Mesenchymal stem cell (in vitro differentiated cells and primary cell): ENCODE measurements around the gene CARNS1.

Experiments used
- DNase-seq: peaks from one replicate; pipeline ENCODE4 v3.0.0-alpha.2; 2013
- H2AFZ ChIP-seq: one replicate; pipeline ENCODE4 v1.6.1; 2013; ENCODE audit warnings: low read depth, mild to moderate bottlenecking, control low read depth, inconsistent platforms, low read length, moderate library complexity
- H2AK5ac ChIP-seq: 2 replicates; pipeline ENCODE4 v1.6.1; 2013; ENCODE audit warnings: low read length, moderate library complexity, mild to moderate bottlenecking, inconsistent platforms; ENCODE audit not compliant: severe bottlenecking
- H2BK120ac ChIP-seq: one replicate; pipeline ENCODE4 v1.6.1; 2013; ENCODE audit warnings: low read depth, mild to moderate bottlenecking, inconsistent platforms, low read length, moderate library complexity
- H2BK12ac ChIP-seq, 2 experiments: one replicate each; pipeline ENCODE4 v1.6.1; 2013; ENCODE audit warnings: inconsistent platforms in 2 of 2, low read length in 2 of 2, mild to moderate bottlenecking in 2 of 2, moderate library complexity in 2 of 2, control low read depth in 1 of 2
- H2BK15ac ChIP-seq: one replicate; pipeline ENCODE4 v1.6.1; 2013; ENCODE audit warnings: mild to moderate bottlenecking, low read depth, inconsistent platforms; ENCODE audit not compliant: poor library complexity, severe bottlenecking
- H2BK5ac ChIP-seq: 2 replicates; pipeline ENCODE4 v1.6.1; 2013; ENCODE audit warnings: low read depth, mild to moderate bottlenecking, low read length, control low read depth, inconsistent platforms; ENCODE audit not compliant: poor library complexity, severe bottlenecking
- H3K14ac ChIP-seq, 2 experiments: one replicate each; pipeline ENCODE4 v1.6.1; 2013; ENCODE audit warnings: inconsistent platforms in 2 of 2, low read length in 2 of 2, control low read depth in 1 of 2, mild to moderate bottlenecking in 1 of 2, moderate library complexity in 1 of 2
- H3K18ac ChIP-seq, 2 experiments: one replicate each; pipeline ENCODE4 v1.6.1; 2013; ENCODE audit warnings: inconsistent platforms in 2 of 2, low read length in 2 of 2, control low read depth in 1 of 2, low read depth in 1 of 2, mild to moderate bottlenecking in 1 of 2
- H3K23ac ChIP-seq, 2 experiments: one replicate each; pipeline ENCODE4 v1.6.1; 2013; ENCODE audit warnings: inconsistent platforms in 2 of 2, low read length in 2 of 2, mild to moderate bottlenecking in 2 of 2, moderate library complexity in 2 of 2, control low read depth in 1 of 2
- H3K27ac ChIP-seq: 2 replicates; pipeline ENCODE4 v1.5.1; 2013; ENCODE audit warnings: mild to moderate bottlenecking, moderate library complexity, low read length, control low read depth, inconsistent platforms; ENCODE audit not compliant: poor library complexity, severe bottlenecking
- H3K27me3 ChIP-seq, 2 experiments: 2 replicates each; pipeline versions ENCODE4 v1.6.1 to v1.7.0; 2013; ENCODE audit warnings: low read length in 2 of 2, mild to moderate bottlenecking in 2 of 2, moderate library complexity in 2 of 2, control low read depth in 1 of 2, inconsistent platforms in 1 of 2; ENCODE audit not compliant: control insufficient read depth in 1 of 2, insufficient read depth in 1 of 2
- H3K36me3 ChIP-seq, 2 experiments: 2 replicates each; pipeline versions ENCODE4 v1.6.1 to v1.7.0; 2013; ENCODE audit warnings: low read length in 2 of 2, control low read depth in 1 of 2, inconsistent platforms in 1 of 2, low read depth in 1 of 2, mild to moderate bottlenecking in 1 of 2; ENCODE audit not compliant: insufficient read depth in 2 of 2, control insufficient read depth in 1 of 2
- H3K4ac ChIP-seq, 2 experiments: one replicate each; pipeline ENCODE4 v1.6.1; 2013; ENCODE audit warnings: inconsistent platforms in 2 of 2, low read length in 2 of 2, mild to moderate bottlenecking in 2 of 2, moderate library complexity in 2 of 2, control low read depth in 1 of 2, low read depth in 1 of 2
- H3K4me1 ChIP-seq: 2 replicates; pipeline ENCODE4 v1.6.1; 2013; ENCODE audit warnings: low read depth, low read length, control low read depth; ENCODE audit not compliant: control insufficient read depth, insufficient read depth
- H3K4me2 ChIP-seq: 2 replicates; pipeline ENCODE4 v1.6.1; 2013; ENCODE audit warnings: low read length, mild to moderate bottlenecking, inconsistent platforms; ENCODE audit not compliant: poor library complexity, severe bottlenecking
- H3K4me3 ChIP-seq, 2 experiments: 2 replicates each; pipeline versions ENCODE4 v1.5.1 to v1.7.0; 2013; ENCODE audit warnings: low read length in 2 of 2, mild to moderate bottlenecking in 2 of 2, control low read depth in 1 of 2, low read depth in 1 of 2; ENCODE audit not compliant: insufficient read depth in 1 of 2
- H3K79me1 ChIP-seq: replicated peaks from 2 replicates; pipeline ENCODE4 v1.6.1; 2013; ENCODE audit warnings: mild to moderate bottlenecking, control low read depth, low read length, inconsistent platforms; ENCODE audit not compliant: poor library complexity, severe bottlenecking
- H3K9ac ChIP-seq: 2 replicates; pipeline ENCODE4 v1.7.0; 2013; ENCODE audit warnings: mild to moderate bottlenecking, low read length, moderate library complexity
- H3K9me3 ChIP-seq: 2 replicates; pipeline ENCODE4 v1.7.0; 2013; ENCODE audit warnings: mild to moderate bottlenecking, low read length; ENCODE audit not compliant: control insufficient read depth
- H4K8ac ChIP-seq: one replicate; pipeline ENCODE4 v1.6.1; 2013; ENCODE audit warnings: inconsistent platforms, mild to moderate bottlenecking, low read length, moderate library complexity
- H4K91ac ChIP-seq: one replicate; pipeline ENCODE4 v1.6.1; 2013; ENCODE audit warnings: mild to moderate bottlenecking, low read length, inconsistent platforms
- WGBS: methylation state at CpG from one replicate; pipeline ENCODE4 v1.1.7; 2013; ENCODE audit warnings: mixed read lengths; 5-methylcytosine and 5-hydroxymethylcytosine counted together

Gene CARNS1

GRCh38 chr11:67406969-67407687, 8.3 kb upstream of the CARNS1 start:
- Histone ChIP-seq H3K4me3 (no peak overlapping the region), H3K23ac (no peak overlapping the region), H3K27ac (no peak overlapping the region), H2AK5ac (no peak overlapping the region), H3K4me1 (peaks cover 10% of the 10 kb centered on the region), H3K27me3 (peaks cover 25 to 62% of the 10 kb centered on the region in 2 experiments), H3K4me2 (no peak overlapping the region), H3K79me1 (no peaks in the 10 kb centered on the region), H3K18ac (no peak overlapping the region), H2AFZ (no peak overlapping the region), H4K8ac (no peak overlapping the region), H3K9me3 (no peaks in the 10 kb centered on the region), H2BK15ac (no peak overlapping the region), H2BK12ac (no peak overlapping the region), H3K9ac (no peak overlapping the region), H2BK120ac (no peak overlapping the region), H3K36me3 (no peaks in the 10 kb centered on the region), H2BK5ac (no peak overlapping the region), H3K14ac (no peak overlapping the region), H3K4ac (no peak overlapping the region), H4K91ac (no peak overlapping the region)
- DNase-seq, result no peak
- WGBS, result 70% methylated on average over 12 of the region's 12 CpGs

GRCh38 chr11:67407688-67408163, 7.8 kb upstream of the CARNS1 start:
- no peaks in the 10 kb centered on the region for H3K36me3 ChIP-seq

GRCh38 chr11:67408437-67409200, 6.9 kb upstream of the CARNS1 start:
- Histone ChIP-seq H3K23ac (no peak overlapping the region), H2BK12ac (no peak overlapping the region), H3K14ac (no peak overlapping the region), H3K4me3 (no peak overlapping the region), H3K18ac (no peak overlapping the region), H2BK15ac (no peak overlapping the region), H3K9ac (no peak overlapping the region), H2AK5ac (no peak overlapping the region), H4K91ac (no peak overlapping the region), H3K9me3 (no peaks in the 10 kb centered on the region), H3K79me1 (no peaks in the 10 kb centered on the region), H3K36me3 (no peaks in the 10 kb centered on the region), H2BK120ac (no peak overlapping the region), H3K4ac (no peak overlapping the region), H3K27me3 (peaks cover 38 to 77% of the 10 kb centered on the region in 2 experiments), H3K4me1 (peaks cover 11% of the 10 kb centered on the region), H2AFZ (no peak overlapping the region), H3K27ac (no peak overlapping the region), H2BK5ac (no peak overlapping the region), H3K4me2 (no peak overlapping the region), H4K8ac (no peak overlapping the region)
- no peak for DNase-seq
- WGBS, result 86% methylated on average over 18 of the region's 18 CpGs

More at GRCh38 chr11:67407688-67408163, 7.8 kb upstream of the CARNS1 start:
- H4K8ac ChIP-seq, result no peak overlapping the region
- no peaks in the 10 kb centered on the region for H3K9me3 ChIP-seq
- 79% methylated on average over 12 of the region's 12 CpGs for WGBS
- no peak overlapping the region for H2BK12ac ChIP-seq
- H2BK15ac ChIP-seq, result no peak overlapping the region
- H3K14ac ChIP-seq, result no peak overlapping the region
- H3K23ac ChIP-seq, result no peak overlapping the region
- H3K4ac ChIP-seq, result no peak overlapping the region
- H3K18ac ChIP-seq, result no peak overlapping the region
- no peak for DNase-seq
- H3K4me2 ChIP-seq, result no peak overlapping the region
- no peak overlapping the region for H2AFZ ChIP-seq
- H4K91ac ChIP-seq, result no peak overlapping the region
- H2BK120ac ChIP-seq, result no peak overlapping the region
- H3K27ac ChIP-seq, result no peak overlapping the region
- H3K4me3 ChIP-seq, result no peak overlapping the region
- no peak overlapping the region for H2AK5ac ChIP-seq
- H3K79me1 ChIP-seq, result no peaks in the 10 kb centered on the region
- H3K27me3 ChIP-seq, result peaks cover 31 to 68% of the 10 kb centered on the region in 2 experiments
- peaks cover 12% of the 10 kb centered on the region for H3K4me1 ChIP-seq
- no peak overlapping the region for H2BK5ac ChIP-seq
- no peak overlapping the region for H3K9ac ChIP-seq

GRCh38 chr11:67409261-67409666, 6.2 kb upstream of the CARNS1 start:
- no peak overlapping the region for H3K14ac ChIP-seq
- no peak overlapping the region for H4K8ac ChIP-seq
- H3K4ac ChIP-seq, result no peak overlapping the region
- H3K27ac ChIP-seq, result no peak overlapping the region
- no peaks in the 10 kb centered on the region for H3K36me3 ChIP-seq
- no peak overlapping the region for H4K91ac ChIP-seq
- H3K9ac ChIP-seq, result no peak overlapping the region
- 83% methylated on average over 24 of the region's 24 CpGs for WGBS
- no peaks in the 10 kb centered on the region for H3K79me1 ChIP-seq
- no peak overlapping the region for H3K4me2 ChIP-seq
- no peak overlapping the region for H3K18ac ChIP-seq
- no peak overlapping the region for H2BK5ac ChIP-seq
- no peak overlapping the region for H2BK120ac ChIP-seq
- H2AFZ ChIP-seq, result no peak overlapping the region
- no peak overlapping the region for H3K23ac ChIP-seq
- H3K27me3 ChIP-seq, result peaks cover 38 to 77% of the 10 kb centered on the region in 2 experiments
- no peak overlapping the region for H3K4me3 ChIP-seq
- H2BK15ac ChIP-seq, result no peak overlapping the region
- H2BK12ac ChIP-seq, result no peak overlapping the region
- no peak overlapping the region for H2AK5ac ChIP-seq
- DNase-seq, result no peak
- peaks cover 10% of the 10 kb centered on the region for H3K4me1 ChIP-seq
- H3K9me3 ChIP-seq, result no peaks in the 10 kb centered on the region
